Endothelial cell of umbilical vein (primary cell): ENCODE data around the gene MRM2. TPM values are rescaled to one million over a fixed set of nuclear protein-coding genes. Genes with fewer than 3 reads are reported as not detected.

Source experiments
- BruUV-seq: library from RNA; stranded (reverse); fragments of 400-500 nt; replicated peaks from 2 replicates; lab custom pipeline; 2021; lab: Mats Ljungman, UMichigan
- CTCF ChIA-PET: fragments of 300-600, 350-600 bp; sonication (Branson Sonifier 250); formaldehyde crosslinking; loops from one replicate; lab custom pipeline; 2021; ENCODE audit warnings: antibody characterized with exemption, inconsistent platforms; lab: Charles Lee
- POLR2A ChIA-PET: fragments of 300-600, 350-600 bp; sonication (Branson Sonifier 250); formaldehyde crosslinking; loops from one replicate; lab custom pipeline; 2021; ENCODE audit warnings: antibody characterized with exemption, inconsistent platforms; lab: Charles Lee
- DNase-seq: peaks from one replicate; pipeline ENCODE4 v3.0.0-alpha.2; 2011; ENCODE audit warnings: low read depth, low spot score
- FAIRE-seq: peaks from 2 replicates; lab custom pipeline; 2011; peaks lifted over from hg19 to GRCh38; lab: Jason Lieb, UNC
- H2AFZ ChIP-seq: 2 replicates; pipeline ENCODE4 v1.6.0; 2012; ENCODE audit warnings: low read depth, low read length, control low read depth, inconsistent platforms
- H3K27ac ChIP-seq: 2 replicates; pipeline ENCODE4 v1.5.1; 2011; ENCODE audit warnings: low read depth, mild to moderate bottlenecking, control low read depth, low read length, moderate library complexity; ENCODE audit not compliant: insufficient read depth
- H3K27me3 ChIP-seq, 2 experiments: 2 replicates each; pipeline versions ENCODE4 v1.6.0 to v1.6.1; 2011; ENCODE audit warnings: low read length in 2 of 2, mixed read lengths in 1 of 2; ENCODE audit not compliant: control insufficient read depth in 2 of 2, insufficient read depth in 2 of 2
- H3K36me3 ChIP-seq, 2 experiments: 2 replicates in 1 of 2; 3 replicates in 1 of 2; pipeline ENCODE4 v1.5.1; 2011; ENCODE audit warnings: low read length in 2 of 2, mild to moderate bottlenecking in 1 of 2, moderate library complexity in 1 of 2; ENCODE audit not compliant: control insufficient read depth in 2 of 2, insufficient read depth in 2 of 2; ENCODE audit errors: extremely low read depth in 1 of 2
- H3K4me1 ChIP-seq: 3 replicates; pipeline ENCODE4 v1.5.1; 2011; ENCODE audit warnings: mild to moderate bottlenecking, low read length; ENCODE audit not compliant: control insufficient read depth, insufficient read depth; ENCODE audit errors: extremely low read depth
- H3K4me2 ChIP-seq: 2 replicates; pipeline ENCODE4 v1.6.1; 2011; ENCODE audit warnings: low read length, control low read depth, mixed read lengths; ENCODE audit not compliant: insufficient read depth
- H3K4me3 ChIP-seq, 3 experiments: fragments of 200-600 bp in 1 of 3; sonication (generic), shearing (Covaris generic) in 1 of 3; replicated peaks in 1 of 3; 2 replicates each; pipeline ENCODE4 v1.5.1; 2011 to 2016; ENCODE audit warnings: control low read depth in 3 of 3, low read length in 3 of 3, mild to moderate bottlenecking in 2 of 3, inconsistent platforms in 1 of 3, low read depth in 1 of 3, moderate library complexity in 1 of 3; ENCODE audit not compliant: insufficient read depth in 1 of 3
- H3K79me2 ChIP-seq: 2 replicates; pipeline ENCODE4 v1.6.0; 2012; ENCODE audit warnings: low read length, inconsistent platforms; ENCODE audit not compliant: control insufficient read depth, insufficient read depth
- H3K9ac ChIP-seq: replicated peaks from 2 replicates; pipeline ENCODE3; 2011; ENCODE audit warnings: low read length, control low read depth; ENCODE audit not compliant: insufficient read depth; ENCODE audit errors: extremely low read depth
- H3K9me1 ChIP-seq: replicated peaks from 3 replicates; pipeline ENCODE4 v1.6.0; 2011; ENCODE audit warnings: mild to moderate bottlenecking, low read length; ENCODE audit not compliant: control insufficient read depth, insufficient read depth; ENCODE audit errors: extremely low read depth
- H3K9me3 ChIP-seq: replicated peaks from 2 replicates; pipeline ENCODE4 v1.5.1; 2012; ENCODE audit warnings: low read length, inconsistent platforms; ENCODE audit not compliant: control insufficient read depth, insufficient read depth
- H4K20me1 ChIP-seq: replicated peaks from 2 replicates; pipeline ENCODE3; 2011; ENCODE audit warnings: mild to moderate bottlenecking, low read length; ENCODE audit not compliant: control insufficient read depth, insufficient read depth; ENCODE audit errors: extremely low read depth
- EZH2 ChIP-seq: IDR thresholded peaks from 2 replicates; pipeline ENCODE4 v1.6.1; 2012; ENCODE audit warnings: borderline replicate concordance, low read depth, mild to moderate bottlenecking, moderate library complexity, low read length, inconsistent platforms; ENCODE audit not compliant: severe bottlenecking
- FOS ChIP-seq: IDR thresholded peaks from 2 replicates; pipeline ENCODE4 v1.6.1; 2011; ENCODE audit warnings: mild to moderate bottlenecking, low read length, moderate library complexity, borderline replicate concordance; ENCODE audit not compliant: insufficient read depth
- GATA2 ChIP-seq: IDR thresholded peaks from 2 replicates; pipeline ENCODE4 v1.7.0; 2011; ENCODE audit warnings: low read depth, mild to moderate bottlenecking, moderate library complexity, mixed read lengths, low read length; ENCODE audit not compliant: insufficient read length, insufficient read depth
- JUN ChIP-seq: IDR thresholded peaks from 2 replicates; pipeline ENCODE4 v1.6.1; 2011; ENCODE audit warnings: borderline replicate concordance, low read depth; ENCODE audit not compliant: insufficient read length, insufficient read depth
- MYC ChIP-seq: IDR thresholded peaks from one replicate; pipeline ENCODE4 v1.6.1; 2011; ENCODE audit warnings: mild to moderate bottlenecking, low read depth, low read length
- POLR2A ChIP-seq: IDR thresholded peaks from 2 replicates; pipeline ENCODE4 v1.6.1; 2012; ENCODE audit warnings: low read depth, mild to moderate bottlenecking, control low read depth, low read length
- POLR2AphosphoS5 ChIP-seq: IDR thresholded peaks from 2 replicates; pipeline ENCODE4 v1.6.1; 2012; ENCODE audit warnings: low read depth, mild to moderate bottlenecking, control low read depth, low read length, moderate library complexity; ENCODE audit not compliant: insufficient read depth
- dilution Hi-C: fragments of 300-500 bp; cut with MboI; formaldehyde crosslinking; loops from one replicate; pipeline ENCODE4 v1.15.0; 2019; ENCODE audit warnings: low sequenced_read_pairs; ENCODE audit not compliant: extremely low pct_ligation_motif_present
- intact Hi-C: fragments of 100-400 bp; cut with micrococcal nuclease; formaldehyde crosslinking; loops from one replicate; pipeline ENCODE4 v1.10.0; 2022
- polyA plus RNA-seq, 4 experiments: library from polyadenylated mRNA; depleted of rRNA in 3 of 4; stranded (reverse) in 3 of 4; unstranded in 1 of 4; fragments of >200 nt; gene quantifications; 2 replicates each; pipeline versions ENCODE4 v1.2.1 to v1.2.3, GENCODE V29; 2011 to 2012; ENCODE audit warnings: missing spikeins in 1 of 4
- total RNA-seq: library from RNA; stranded (reverse); gene quantifications from 2 replicates; pipeline ENCODE4 v1.2.3, GENCODE V29; 2021
- TF ChIP-seq, protein P1 (sequence below), 2 donors: IDR thresholded peaks; 1 replicate in 1 of 2; 2 replicates in 1 of 2; pipeline ENCODE4 v1.5.1; 2011; ENCODE audit warnings: low read length in 2 of 2, mild to moderate bottlenecking in 2 of 2, moderate library complexity in 2 of 2, control low read depth in 1 of 2, inconsistent platforms in 1 of 2, low read depth in 1 of 2; ENCODE audit not compliant: insufficient read depth in 1 of 2; ENCODE audit errors: extremely low read depth in 1 of 2
- TF ChIP-seq, protein P2 (sequence below): IDR thresholded peaks from 2 replicates; pipeline ENCODE4 v1.6.1; 2011; ENCODE audit not compliant: insufficient read depth, insufficient read length

MRM2 gene
- total and polyA plus RNA-seq, 2 donors (not counting 3 experiments of a cell fraction or from before 2014, with no cell fraction given) = 10.6 to 20.8 TPM

DNA sequence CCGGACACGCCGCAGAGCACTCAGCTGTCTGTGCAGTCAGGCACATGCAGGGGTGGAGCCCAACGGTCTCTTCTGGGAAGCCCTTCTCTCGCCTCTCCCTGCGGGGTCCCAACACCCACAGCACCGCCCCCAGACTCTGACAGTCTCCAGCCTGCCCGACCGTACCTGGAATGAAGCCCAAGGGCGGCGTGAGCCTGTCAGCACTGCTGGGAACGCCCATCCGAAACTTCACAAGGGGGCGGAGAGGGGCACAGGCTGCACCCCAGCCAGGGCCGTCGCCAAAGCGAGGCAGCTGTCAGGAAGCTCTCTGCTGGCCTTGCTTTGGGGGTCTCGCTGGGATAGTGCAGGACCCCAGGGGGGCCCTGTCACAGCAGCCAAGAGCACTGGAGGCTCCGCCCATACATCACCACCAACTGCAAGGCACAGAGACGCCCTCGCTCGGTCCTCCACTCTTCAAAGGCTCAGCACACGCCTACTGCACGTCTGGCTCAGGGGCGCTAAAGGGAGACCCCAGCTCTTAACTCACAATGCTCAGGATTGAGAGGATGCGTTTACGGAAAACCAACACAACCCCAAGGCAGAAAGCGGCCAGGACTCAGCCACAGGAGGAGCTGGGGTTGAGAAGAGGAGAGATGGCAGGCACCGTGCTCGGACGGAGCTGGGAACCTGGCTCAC is 40.2 kb downstream of the MRM2 start:
- DNase-seq (no peak), FAIRE-seq (no peak)
- Histone ChIP-seq H2AFZ (no peak overlapping the region), H3K4me2 (no peak overlapping the region), H3K9me3 (no peaks in the 10 kb centered on the region), H3K9ac (no peak overlapping the region), H3K36me3 (peaks cover 0 to 6% of the 10 kb centered on the region in 2 experiments), H3K9me1 (no peaks in the 10 kb centered on the region), H3K4me3 (no peak overlapping the region), H3K27ac (no peak overlapping the region), H3K4me1 (no peaks in the 10 kb centered on the region), H3K27me3 (no peaks in the 10 kb centered on the region), H4K20me1 (no peaks in the 10 kb centered on the region), H3K79me2 (no peaks in the 10 kb centered on the region)
- TF ChIP-seq GATA2 = no peak
- no peak for TF ChIP-seq MYC
- no peak for TF ChIP-seq FOS
- TF ChIP-seq EZH2 = no peak
- no peak for TF ChIP-seq POLR2A
- TF ChIP-seq, protein P1, sequence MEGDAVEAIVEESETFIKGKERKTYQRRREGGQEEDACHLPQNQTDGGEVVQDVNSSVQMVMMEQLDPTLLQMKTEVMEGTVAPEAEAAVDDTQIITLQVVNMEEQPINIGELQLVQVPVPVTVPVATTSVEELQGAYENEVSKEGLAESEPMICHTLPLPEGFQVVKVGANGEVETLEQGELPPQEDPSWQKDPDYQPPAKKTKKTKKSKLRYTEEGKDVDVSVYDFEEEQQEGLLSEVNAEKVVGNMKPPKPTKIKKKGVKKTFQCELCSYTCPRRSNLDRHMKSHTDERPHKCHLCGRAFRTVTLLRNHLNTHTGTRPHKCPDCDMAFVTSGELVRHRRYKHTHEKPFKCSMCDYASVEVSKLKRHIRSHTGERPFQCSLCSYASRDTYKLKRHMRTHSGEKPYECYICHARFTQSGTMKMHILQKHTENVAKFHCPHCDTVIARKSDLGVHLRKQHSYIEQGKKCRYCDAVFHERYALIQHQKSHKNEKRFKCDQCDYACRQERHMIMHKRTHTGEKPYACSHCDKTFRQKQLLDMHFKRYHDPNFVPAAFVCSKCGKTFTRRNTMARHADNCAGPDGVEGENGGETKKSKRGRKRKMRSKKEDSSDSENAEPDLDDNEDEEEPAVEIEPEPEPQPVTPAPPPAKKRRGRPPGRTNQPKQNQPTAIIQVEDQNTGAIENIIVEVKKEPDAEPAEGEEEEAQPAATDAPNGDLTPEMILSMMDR (IDR thresholded peaks at IDR 0.05; ENCODE audit: extremely low read depth in 1 of 2, insufficient read depth in 1 of 2, low read depth in 1 of 2, low read length in 2 of 2) = no peak
- TF ChIP-seq JUN = no peak
- TF ChIP-seq POLR2AphosphoS5 = no peak
- TF ChIP-seq, protein P2, sequence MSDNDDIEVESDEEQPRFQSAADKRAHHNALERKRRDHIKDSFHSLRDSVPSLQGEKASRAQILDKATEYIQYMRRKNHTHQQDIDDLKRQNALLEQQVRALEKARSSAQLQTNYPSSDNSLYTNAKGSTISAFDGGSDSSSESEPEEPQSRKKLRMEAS = no peak
- BruUV-seq = no TSS peak
- POLR2A ChIA-PET = no interaction called here
- intact Hi-C loops = no loop called here
- dilution Hi-C loops = no loop called here
- CTCF ChIA-PET = interaction anchor here (1.8 kb wide), 1 partner anchor 8 kb away, joined by 6 read pairs; no protein-coding TSS in a partner anchor
